ENCODE data around the gene EMSY. TPM values are rescaled to one million over a fixed set of nuclear protein-coding genes. Genes with fewer than 3 reads are reported as not detected.
"Not testable (repeated sequence)": the region's sequence is repeated elsewhere in the genome, so short reads cannot be mapped to it uniquely, and the experiment has no call there.

Gene EMSY
- polyA plus RNA-seq, 1 donor from 2014 or later = 25.0 TPM

DNA sequence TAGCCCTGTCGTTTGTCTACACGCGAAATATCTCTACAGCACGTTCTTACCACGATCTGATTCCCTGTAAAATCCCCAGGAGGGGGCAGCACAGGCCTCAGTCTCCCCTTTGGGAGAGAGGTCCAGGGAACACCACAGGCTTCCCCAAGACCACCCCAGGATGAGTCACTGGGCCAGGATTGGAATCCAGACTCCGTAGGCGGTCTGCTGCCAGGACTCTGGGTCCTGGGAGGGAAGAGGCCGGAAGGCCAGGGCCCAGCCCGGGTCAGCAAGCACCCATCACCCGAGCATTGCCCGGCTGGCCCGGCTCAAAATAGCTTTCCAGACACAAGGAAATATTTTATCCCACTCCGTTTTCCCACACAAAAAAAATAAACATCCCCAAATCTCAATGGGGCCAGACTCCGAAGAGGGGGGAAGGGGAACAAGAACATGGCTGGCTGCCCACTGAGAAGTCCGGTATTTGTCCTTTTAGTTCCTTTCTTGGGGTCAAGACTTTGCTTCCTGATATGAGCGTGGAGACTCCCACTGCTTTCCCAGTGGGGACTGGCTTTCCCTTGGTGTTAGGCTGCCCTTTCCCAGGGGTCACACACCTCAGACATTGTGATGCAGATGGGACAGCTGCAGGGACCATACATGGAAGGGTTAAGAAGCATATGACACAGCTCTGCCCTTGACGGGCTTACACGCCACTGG is 134.4 kb downstream of the EMSY start:
- H3K9me3 ChIP-seq (ENCODE audit: low read length) = no peaks in the 10 kb centered on the region
- no peak overlapping the region for H3K27ac ChIP-seq (ENCODE audit: low read length)
- no peaks in the 10 kb centered on the region for H4K20me1 ChIP-seq (ENCODE audit: insufficient read depth)
- no peak overlapping the region for H3K4me2 ChIP-seq (ENCODE audit: low read length)
- H3F3A ChIP-seq (ENCODE audit: insufficient read depth, low read length, poor library complexity, severe bottlenecking) = no peaks in the 10 kb centered on the region
- no peaks in the 10 kb centered on the region for H3K79me2 ChIP-seq (replicated peaks; ENCODE audit: insufficient read depth, low read length)
- no peaks in the 10 kb centered on the region for H3K9me2 ChIP-seq (ENCODE audit: insufficient read depth, low read length)
- TF ChIP-seq TAF1 (IDR thresholded peaks at IDR 0.05; ENCODE audit: low read depth) = no peak
- TF ChIP-seq, protein P1, sequence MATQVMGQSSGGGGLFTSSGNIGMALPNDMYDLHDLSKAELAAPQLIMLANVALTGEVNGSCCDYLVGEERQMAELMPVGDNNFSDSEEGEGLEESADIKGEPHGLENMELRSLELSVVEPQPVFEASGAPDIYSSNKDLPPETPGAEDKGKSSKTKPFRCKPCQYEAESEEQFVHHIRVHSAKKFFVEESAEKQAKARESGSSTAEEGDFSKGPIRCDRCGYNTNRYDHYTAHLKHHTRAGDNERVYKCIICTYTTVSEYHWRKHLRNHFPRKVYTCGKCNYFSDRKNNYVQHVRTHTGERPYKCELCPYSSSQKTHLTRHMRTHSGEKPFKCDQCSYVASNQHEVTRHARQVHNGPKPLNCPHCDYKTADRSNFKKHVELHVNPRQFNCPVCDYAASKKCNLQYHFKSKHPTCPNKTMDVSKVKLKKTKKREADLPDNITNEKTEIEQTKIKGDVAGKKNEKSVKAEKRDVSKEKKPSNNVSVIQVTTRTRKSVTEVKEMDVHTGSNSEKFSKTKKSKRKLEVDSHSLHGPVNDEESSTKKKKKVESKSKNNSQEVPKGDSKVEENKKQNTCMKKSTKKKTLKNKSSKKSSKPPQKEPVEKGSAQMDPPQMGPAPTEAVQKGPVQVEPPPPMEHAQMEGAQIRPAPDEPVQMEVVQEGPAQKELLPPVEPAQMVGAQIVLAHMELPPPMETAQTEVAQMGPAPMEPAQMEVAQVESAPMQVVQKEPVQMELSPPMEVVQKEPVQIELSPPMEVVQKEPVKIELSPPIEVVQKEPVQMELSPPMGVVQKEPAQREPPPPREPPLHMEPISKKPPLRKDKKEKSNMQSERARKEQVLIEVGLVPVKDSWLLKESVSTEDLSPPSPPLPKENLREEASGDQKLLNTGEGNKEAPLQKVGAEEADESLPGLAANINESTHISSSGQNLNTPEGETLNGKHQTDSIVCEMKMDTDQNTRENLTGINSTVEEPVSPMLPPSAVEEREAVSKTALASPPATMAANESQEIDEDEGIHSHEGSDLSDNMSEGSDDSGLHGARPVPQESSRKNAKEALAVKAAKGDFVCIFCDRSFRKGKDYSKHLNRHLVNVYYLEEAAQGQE (IDR thresholded peaks at IDR 0.05; ENCODE audit: borderline replicate concordance) = no peak
- TF ChIP-seq, protein P2, sequence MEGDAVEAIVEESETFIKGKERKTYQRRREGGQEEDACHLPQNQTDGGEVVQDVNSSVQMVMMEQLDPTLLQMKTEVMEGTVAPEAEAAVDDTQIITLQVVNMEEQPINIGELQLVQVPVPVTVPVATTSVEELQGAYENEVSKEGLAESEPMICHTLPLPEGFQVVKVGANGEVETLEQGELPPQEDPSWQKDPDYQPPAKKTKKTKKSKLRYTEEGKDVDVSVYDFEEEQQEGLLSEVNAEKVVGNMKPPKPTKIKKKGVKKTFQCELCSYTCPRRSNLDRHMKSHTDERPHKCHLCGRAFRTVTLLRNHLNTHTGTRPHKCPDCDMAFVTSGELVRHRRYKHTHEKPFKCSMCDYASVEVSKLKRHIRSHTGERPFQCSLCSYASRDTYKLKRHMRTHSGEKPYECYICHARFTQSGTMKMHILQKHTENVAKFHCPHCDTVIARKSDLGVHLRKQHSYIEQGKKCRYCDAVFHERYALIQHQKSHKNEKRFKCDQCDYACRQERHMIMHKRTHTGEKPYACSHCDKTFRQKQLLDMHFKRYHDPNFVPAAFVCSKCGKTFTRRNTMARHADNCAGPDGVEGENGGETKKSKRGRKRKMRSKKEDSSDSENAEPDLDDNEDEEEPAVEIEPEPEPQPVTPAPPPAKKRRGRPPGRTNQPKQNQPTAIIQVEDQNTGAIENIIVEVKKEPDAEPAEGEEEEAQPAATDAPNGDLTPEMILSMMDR (IDR thresholded peaks at IDR 0.05; ENCODE audit: poor library complexity, severe bottlenecking) = no peak
- no peaks in the 10 kb centered on the region for H3K36me3 ChIP-seq (ENCODE audit: insufficient read depth, low read length)
- H2AFZ ChIP-seq (ENCODE audit: low read depth, low read length) = no peak overlapping the region
- no peaks in the 10 kb centered on the region for H3K27me3 ChIP-seq (ENCODE audit: insufficient read depth, low read depth, low read length)
- no peak overlapping the region for H3K9ac ChIP-seq (ENCODE audit: low read length)
- H3K4me3 ChIP-seq (ENCODE audit: low read length) = no peak overlapping the region

DNA sequence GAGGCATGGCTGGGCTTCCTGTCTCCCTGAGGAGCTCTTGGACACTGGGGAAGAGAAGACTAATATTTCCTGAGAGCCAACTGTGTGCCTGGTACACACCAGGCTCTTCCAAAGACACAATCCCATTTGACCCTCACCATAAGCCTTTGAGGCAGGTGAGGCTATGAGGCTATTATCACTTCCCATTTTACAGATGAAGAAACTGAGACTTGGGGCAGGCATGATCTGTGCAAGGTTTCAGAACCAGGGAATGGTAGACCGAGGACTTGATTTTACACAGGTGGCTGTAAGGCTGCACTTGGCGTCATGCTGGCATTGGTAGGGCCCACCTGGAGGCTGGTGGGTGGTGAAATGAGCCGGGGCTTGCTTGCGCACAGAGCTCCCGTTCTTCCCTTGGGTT is 134.9 kb downstream of the EMSY start:
- Histone ChIP-seq H3K4me2 (ENCODE audit: low read length) (no peak overlapping the region), H3F3A (ENCODE audit: insufficient read depth, low read length, poor library complexity, severe bottlenecking) (no peaks in the 10 kb centered on the region)
- TF ChIP-seq MXI1 (conservative IDR thresholded peaks at IDR 0.05; ENCODE audit: poor library complexity, severe bottlenecking) = no peak
- no peak for TF ChIP-seq EP300 (conservative IDR thresholded peaks at IDR 0.05; ENCODE audit: poor library complexity, severe bottlenecking)
- no peak for TF ChIP-seq SMC3 (conservative IDR thresholded peaks at IDR 0.05; ENCODE audit: poor library complexity)
- no peak for TF ChIP-seq TAF1 (IDR thresholded peaks at IDR 0.05; ENCODE audit: low read depth)
- no peak for TF ChIP-seq EZH2 (IDR thresholded peaks at IDR 0.05; ENCODE audit: borderline replicate concordance, insufficient read depth, low read length, poor library complexity, severe bottlenecking)
- TF ChIP-seq POLR2AphosphoS5 (IDR thresholded peaks at IDR 0.05) = no peak
- TF ChIP-seq, protein P1 (IDR thresholded peaks at IDR 0.05; ENCODE audit: borderline replicate concordance) = no peak
- TF ChIP-seq RAD21 (conservative IDR thresholded peaks at IDR 0.05) = no peak
- TF ChIP-seq, protein P2 (IDR thresholded peaks at IDR 0.05; ENCODE audit: poor library complexity, severe bottlenecking) = no peak

DNA sequence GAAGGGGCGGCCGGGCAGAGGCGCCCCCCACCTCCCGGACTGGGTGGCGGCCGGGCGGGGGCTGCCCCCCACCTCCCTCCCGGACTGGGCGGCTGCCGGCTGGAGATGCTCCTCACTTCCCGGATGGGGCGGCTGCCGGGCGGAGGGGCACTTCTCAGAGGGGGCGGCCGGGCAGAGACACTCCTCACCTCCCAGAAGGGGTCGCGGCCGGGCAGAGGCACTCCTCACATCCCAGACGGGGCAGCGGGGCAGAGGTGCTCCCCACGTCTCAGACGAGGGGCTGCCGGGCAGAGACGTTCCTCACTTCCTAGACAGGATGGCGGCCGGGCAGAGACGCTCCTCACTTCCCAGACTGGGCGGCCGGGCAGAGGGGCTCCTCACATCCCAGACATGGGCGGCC is 137.7 kb downstream of the EMSY start:
- H3K27ac ChIP-seq (ENCODE audit: low read length); H3K4me2 ChIP-seq (ENCODE audit: low read length); H3K27me3 ChIP-seq (ENCODE audit: insufficient read depth, low read depth, low read length); H3F3A ChIP-seq (ENCODE audit: insufficient read depth, low read length, poor library complexity, severe bottlenecking); H3K9me3 ChIP-seq (ENCODE audit: low read length); H4K20me1 ChIP-seq (ENCODE audit: insufficient read depth); H3K79me2 ChIP-seq (replicated peaks; ENCODE audit: insufficient read depth, low read length); H3K4me3 ChIP-seq (ENCODE audit: low read length); H3K36me3 ChIP-seq (ENCODE audit: insufficient read depth, low read length); H3K9ac ChIP-seq (ENCODE audit: low read length); H2AFZ ChIP-seq (ENCODE audit: low read depth, low read length); H3K9me2 ChIP-seq (ENCODE audit: insufficient read depth, low read length): not testable (repeated sequence)

More for the DNA sequence above, 134.9 kb downstream of the EMSY start:
- Histone ChIP-seq H3K9me2 (ENCODE audit: insufficient read depth, low read length) (no peaks in the 10 kb centered on the region), H3K27ac (ENCODE audit: low read length) (no peak overlapping the region), H3K9ac (ENCODE audit: low read length) (no peak overlapping the region), H4K20me1 (ENCODE audit: insufficient read depth) (no peaks in the 10 kb centered on the region), H3K79me2 (replicated peaks; ENCODE audit: insufficient read depth, low read length) (no peaks in the 10 kb centered on the region), H3K4me3 (ENCODE audit: low read length) (no peak overlapping the region), H3K9me3 (ENCODE audit: low read length) (no peaks in the 10 kb centered on the region), H2AFZ (ENCODE audit: low read depth, low read length) (no peak overlapping the region), H3K27me3 (ENCODE audit: insufficient read depth, low read depth, low read length) (no peaks in the 10 kb centered on the region), H3K36me3 (ENCODE audit: insufficient read depth, low read length) (no peaks in the 10 kb centered on the region)
